ENCODE measurements around the gene SLC9A8. TPM values are rescaled to one million over a fixed set of nuclear protein-coding genes. Genes with fewer than 3 reads are reported as not detected.

Gene SLC9A8
- total and polyA plus RNA-seq, 9 of the 15 experiments (the other 6 are each of a cell fraction or from before 2014, with no cell fraction given), result 0.56 to 9.7 (median 5.0) TPM

GRCh38 chr20:49812507-49813304, at the start of gene SLC9A8 (continued):
- TF ChIP-seq MLLT1 (IDR thresholded peaks at IDR 0.05) (no peak), IRF9 (tag; IDR thresholded peaks at IDR 0.05) (no peak), DDX20 (tag; IDR thresholded peaks at IDR 0.05; ENCODE audit: low read depth) (no peak), LEF1 (IDR thresholded peaks at IDR 0.05) (no peak), PML (IDR thresholded peaks at IDR 0.05; ENCODE audit: low read length) (no peak), FOS (IDR thresholded peaks at IDR 0.05; ENCODE audit: extremely low read depth, insufficient read length) (no peak), KAT2B (IDR thresholded peaks at IDR 0.05; ENCODE audit: low read depth, low read length) (no peak), FOXJ3 (CRISPR knock-in tag; IDR thresholded peaks at IDR 0.05) (no peak), KDM2B (CRISPR knock-in tag; IDR thresholded peaks at IDR 0.05) (no peak), RAD21 (CRISPR knock-in tag; conservative IDR thresholded peaks at IDR 0.05 in 1 of 2, IDR thresholded peaks at IDR 0.05 in 1 of 2) (peak; percentile 8 to 25; a peak in 3 of 4 replicates), SP1 (CRISPR knock-in tag; IDR thresholded peaks at IDR 0.05) (peak; percentile 70; the same call in 1 of the 2 replicates), POLR3A (IDR thresholded peaks at IDR 0.05; ENCODE audit: borderline replicate concordance, extremely low read depth, insufficient read depth, insufficient read length) (no peak), SMAD1 (IDR thresholded peaks at IDR 0.05; ENCODE audit: low read depth, low read length, partially characterized antibody) (peak; percentile 48), NFIC (IDR thresholded peaks at IDR 0.05) (no peak), MYC (IDR thresholded peaks at IDR 0.05; ENCODE audit: low read depth, low read length) (peak; percentile 83; the same call in 1 of the 2 replicates), MYC (CRISPR knock-in tag; IDR thresholded peaks at IDR 0.05; ENCODE audit: borderline replicate concordance, low read depth) (no peak), PYGO2 (tag; IDR thresholded peaks at IDR 0.05) (no peak), DACH1 (IDR thresholded peaks at IDR 0.05; ENCODE audit: partially characterized antibody) (no peak), SRSF1 (IDR thresholded peaks at IDR 0.05; ENCODE audit: low read depth, low read length) (no peak), TFE3 (CRISPR knock-in tag; IDR thresholded peaks at IDR 0.05) (no peak), ZKSCAN3 (CRISPR knock-in tag; IDR thresholded peaks at IDR 0.05) (no peak), NR2F6 (CRISPR knock-in tag; IDR thresholded peaks at IDR 0.05) (no peak)

Data from K562 (cell line).